GM12878 (cell line): ENCODE data around the gene APLN. TPM values are rescaled to one million over a fixed set of nuclear protein-coding genes. Genes with fewer than 3 reads are reported as not detected.
A peak's percentile ranks its signal among the peaks of the same experiment; 100 is the strongest.

ENCODE experiments used
- ATAC-seq: fragments of 200-7000 bp; cut with Tn5 transposase; 3 replicates; pipeline ENCODE4 v1.9.1; 2020; ENCODE audit warnings: mild to moderate bottlenecking, moderate library complexity
- BruUV-seq: library from RNA; stranded (reverse); fragments of 400-500 nt; replicated peaks from 2 replicates; lab custom pipeline; 2021; lab: Mats Ljungman, UMichigan
- CTCF ChIA-PET: fragments of 300-600 bp; sonication (Branson Sonifier 250); formaldehyde crosslinking; extraction: SDS; loops from one replicate; lab custom pipeline; 2021; ENCODE audit warnings: inconsistent platforms; lab: Yijun Ruan, JAX
- POLR2A ChIA-PET: fragments of 350-600 bp; formaldehyde crosslinking; extraction: SDS; loops from one replicate; lab custom pipeline; 2021; ENCODE audit warnings: inconsistent platforms; lab: Charles Lee
- RAD21 ChIA-PET: fragments of 300-600 bp; sonication (Branson Sonifier 250); formaldehyde crosslinking; loops from one replicate; lab custom pipeline; 2023; ENCODE audit warnings: antibody characterized with exemption; ENCODE audit not compliant: unreplicated experiment; lab: Charles Lee
- SMC1A ChIA-PET: fragments of 300-600 bp; sonication (Branson Sonifier 250); formaldehyde crosslinking; loops from one replicate; lab custom pipeline; 2023; ENCODE audit not compliant: unreplicated experiment, uncharacterized antibody; lab: Charles Lee
- DNase-seq: peaks from one replicate; pipeline ENCODE4 v3.0.0-alpha.2; 2011; ENCODE audit warnings: low read depth, low spot score
- FAIRE-seq: peaks from 3 replicates; lab custom pipeline; 2011; peaks lifted over from hg19 to GRCh38; lab: Jason Lieb, UNC
- H2AFZ ChIP-seq: 2 replicates; pipeline ENCODE4 v1.6.0; 2011; ENCODE audit warnings: low read depth, low read length, control low read depth; ENCODE audit not compliant: control insufficient read depth
- H3K27ac ChIP-seq: 2 replicates; pipeline ENCODE4 v1.5.1; 2011; ENCODE audit warnings: control low read depth; ENCODE audit not compliant: control insufficient read depth, insufficient read depth
- H3K27me3 ChIP-seq, 2 experiments: replicated peaks in 1 of 2; 2 replicates each; pipeline versions ENCODE4 v1.6.0 to v1.6.1; 2011; ENCODE audit warnings: low read length in 1 of 2; ENCODE audit not compliant: control insufficient read depth in 2 of 2, insufficient read depth in 2 of 2
- H3K36me3 ChIP-seq, 2 experiments: 2 replicates each; pipeline ENCODE4 v1.5.1; 2011; ENCODE audit warnings: low read length in 1 of 2; ENCODE audit not compliant: control insufficient read depth in 2 of 2, insufficient read depth in 2 of 2
- H3K4me1 ChIP-seq: 2 replicates; pipeline ENCODE4 v1.6.1; 2011; ENCODE audit warnings: mild to moderate bottlenecking, low read length, moderate library complexity, mixed read lengths; ENCODE audit not compliant: control insufficient read depth, insufficient read depth
- H3K4me2 ChIP-seq: 2 replicates; pipeline ENCODE4 v1.6.0; 2011; ENCODE audit warnings: control low read depth; ENCODE audit not compliant: control insufficient read depth, insufficient read depth
- H3K4me3 ChIP-seq: fragments of 200-600 bp; sonication (generic); 2 replicates; pipeline ENCODE4 v1.5.1; 2016
- H3K79me2 ChIP-seq: 2 replicates; pipeline ENCODE4 v1.6.0; 2011; ENCODE audit warnings: low read length; ENCODE audit not compliant: control insufficient read depth, insufficient read depth
- H3K9ac ChIP-seq: 2 replicates; pipeline ENCODE4 v1.8.0; 2011; ENCODE audit warnings: low read length, control low read depth, mixed read lengths; ENCODE audit not compliant: control insufficient read depth, insufficient read depth
- H3K9me3 ChIP-seq: replicated peaks from 3 replicates; pipeline ENCODE4 v1.5.1; 2011; ENCODE audit warnings: mild to moderate bottlenecking, low read length; ENCODE audit not compliant: control insufficient read depth, insufficient read depth
- H4K20me1 ChIP-seq: 2 replicates; pipeline ENCODE4 v1.6.0; 2011; ENCODE audit not compliant: control insufficient read depth, insufficient read depth
- BMI1 ChIP-seq: fragments of 450-650 bp; IDR thresholded peaks from 2 replicates; pipeline ENCODE4 v1.6.1; 2016; ENCODE audit warnings: mild to moderate bottlenecking, moderate library complexity, borderline replicate concordance
- CREM ChIP-seq: IDR thresholded peaks from 2 replicates; pipeline ENCODE4 v1.6.1; 2014; ENCODE audit warnings: antibody characterized with exemption, low read depth
- ETV6 ChIP-seq, 2 experiments: fragments of 450-650 bp in 1 of 2; IDR thresholded peaks in 1 of 2; conservative IDR thresholded peaks in 1 of 2; 2 replicates each; pipeline ENCODE4 v1.6.1; 2014; ENCODE audit warnings: antibody characterized with exemption in 1 of 2, borderline replicate concordance in 1 of 2, low read depth in 1 of 2, mild to moderate bottlenecking in 1 of 2, moderate library complexity in 1 of 2
- MYB ChIP-seq: fragments of 150-350 bp; IDR thresholded peaks from 2 replicates; pipeline ENCODE4 v1.6.1; 2014; ENCODE audit warnings: mild to moderate bottlenecking, low read depth, low read length, borderline replicate concordance
- MYC ChIP-seq: IDR thresholded peaks from 2 replicates; pipeline ENCODE4 v1.6.1; 2011; ENCODE audit warnings: mild to moderate bottlenecking, low read length, moderate library complexity, inconsistent platforms; ENCODE audit not compliant: insufficient read depth, insufficient replicate concordance, insufficient read length, severe bottlenecking
- SIN3A ChIP-seq: IDR thresholded peaks from 2 replicates; pipeline ENCODE4 v1.6.1; 2012; ENCODE audit warnings: low read depth, low read length, improper control_type of control experiment
- SPI1 ChIP-seq: IDR thresholded peaks from 2 replicates; pipeline ENCODE4 v1.6.1; 2011; ENCODE audit warnings: low read depth, mild to moderate bottlenecking, low read length, moderate library complexity, borderline replicate concordance; ENCODE audit not compliant: insufficient read depth
- ZNF274 ChIP-seq: IDR thresholded peaks from one replicate; pipeline ENCODE4 v1.8.0; 2011; ENCODE audit not compliant: insufficient read length, insufficient read depth
- ZNF592 ChIP-seq: fragments of 450-650 bp; IDR thresholded peaks from 2 replicates; pipeline ENCODE4 v1.6.1; 2017; ENCODE audit warnings: mild to moderate bottlenecking, moderate library complexity
- WGBS: methylation state at CpG from one replicate; pipeline ENCODE4 v1.1.6; 2016; ENCODE audit warnings: low lambda C conversion rate; ENCODE audit not compliant: insufficient replicate concordance, insufficient coverage; ENCODE audit errors: missing lambda C conversion rate; 5-methylcytosine and 5-hydroxymethylcytosine counted together
- in situ Hi-C: fragments of 300-500 bp; cut with MboI; formaldehyde crosslinking; loops from 9 replicates; pipeline ENCODE4 v1.14.3; 2018; ENCODE audit warnings: mixed read lengths
- intact Hi-C: fragments of 100-400 bp; cut with micrococcal nuclease; formaldehyde crosslinking; loops from one replicate; pipeline ENCODE4 v1.14.2; 2022; ENCODE audit not compliant: unreplicated experiment
- polyA plus RNA-seq, 11 experiments: library from polyadenylated mRNA; depleted of rRNA in 4 of 11; unstranded in 6 of 11; stranded (reverse) in 5 of 11; fragments of >200 nt; fragmentation: Nextera tagmentation in 4 of 11; fragmentation: Illumina TruSeq in 1 of 11; extraction: Ambion mirVana in 4 of 11; extraction: Trizol in 1 of 11; gene quantifications; 1 replicate in 1 of 11; 2 replicates in 10 of 11; pipeline versions ENCODE4 v1.2.1 to v1.2.3, GENCODE V29; 2011 to 2016; ENCODE audit warnings: inconsistent platforms in 2 of 11, missing spikeins in 2 of 11, low read depth in 1 of 11
- total RNA-seq, 4 experiments: library from RNA; depleted of rRNA in 3 of 4; stranded (reverse); fragments of >200 nt in 3 of 4; fragmentation: Illumina TruSeq in 1 of 4; extraction: Trizol in 1 of 4; gene quantifications; 2 replicates each; pipeline versions ENCODE4 v1.2.1 to v1.2.3, GENCODE V29; 2013 to 2021

Gene APLN
- total and polyA plus RNA-seq, 10 of the 15 experiments (the other 5 are each of a cell fraction or from before 2014, with no cell fraction given) = 0.31 TPM; not detected in 9

GRCh38 chrX:129653971-129654651 is 645 bp downstream of the APLN start:
- peak; percentile 63 for ATAC-seq
- POLR2A ChIA-PET = interaction anchor here (0.8 kb wide), 1 partner anchor 14 kb away, joined by 3 read pairs; no protein-coding TSS in a partner anchor
- no TSS peak for BruUV-seq
- SMC1A ChIA-PET = interaction anchor here (1.3 kb wide), 1 partner anchor 15 kb away, joined by 4 read pairs; no protein-coding TSS in a partner anchor
- no peaks in the 10 kb centered on the region for H4K20me1 ChIP-seq
- whole genome bisulfite sequencing = 30% methylated on average over 48 of the region's 57 CpGs
- CTCF ChIA-PET = interaction anchor here (1.3 to 1.4 kb wide), 2 partner anchors 24 to 169 kb away, joined by 3 to 4 read pairs; no protein-coding TSS in a partner anchor
- TF ChIP-seq ZNF274 (no peak), MYC (no peak), CREM (no peak), SIN3A (no peak), BMI1 (no peak), ETV6 (conservative IDR thresholded peaks at IDR 0.05 in 1 of 2, IDR thresholded peaks at IDR 0.05 in 1 of 2; ENCODE audit: borderline replicate concordance in 1 of 2, low read depth in 1 of 2) (no peak), SPI1 (no peak), ZNF592 (no peak), MYB (no peak)
- H3K9me3 ChIP-seq = no peaks in the 10 kb centered on the region
- RAD21 ChIA-PET = no interaction called here
- H3K79me2 ChIP-seq = no peaks in the 10 kb centered on the region
- FAIRE-seq = no peak
- no peaks in the 10 kb centered on the region for H3K4me1 ChIP-seq
- no peaks in the 10 kb centered on the region for H3K36me3 ChIP-seq
- in situ Hi-C loops = no loop called here
- DNase-seq = no peak
- peaks cover 4% of the 10 kb centered on the region in 2 experiments for H3K27me3 ChIP-seq
- H3K4me2 ChIP-seq = peak overlapping the region; percentile 74
- peak overlapping the region; percentile 24 for H2AFZ ChIP-seq
- H3K27ac ChIP-seq = no peak overlapping the region
- no peak overlapping the region for H3K4me3 ChIP-seq
- no peak overlapping the region for H3K9ac ChIP-seq
- intact Hi-C loops = no loop called here
